GM12872 (cell line): ENCODE data around the gene DBX1.

Source experiments
- TF ChIP-seq, protein P1 (sequence below): IDR thresholded peaks from 3 replicates; pipeline ENCODE4 v1.5.1; 2011; ENCODE audit warnings: low read depth, mild to moderate bottlenecking, low read length, moderate library complexity; ENCODE audit not compliant: insufficient read depth

DBX1 gene

GRCh38 chr11:20125927-20126326 is 34.3 kb downstream of the DBX1 start:
- TF ChIP-seq, protein P1, sequence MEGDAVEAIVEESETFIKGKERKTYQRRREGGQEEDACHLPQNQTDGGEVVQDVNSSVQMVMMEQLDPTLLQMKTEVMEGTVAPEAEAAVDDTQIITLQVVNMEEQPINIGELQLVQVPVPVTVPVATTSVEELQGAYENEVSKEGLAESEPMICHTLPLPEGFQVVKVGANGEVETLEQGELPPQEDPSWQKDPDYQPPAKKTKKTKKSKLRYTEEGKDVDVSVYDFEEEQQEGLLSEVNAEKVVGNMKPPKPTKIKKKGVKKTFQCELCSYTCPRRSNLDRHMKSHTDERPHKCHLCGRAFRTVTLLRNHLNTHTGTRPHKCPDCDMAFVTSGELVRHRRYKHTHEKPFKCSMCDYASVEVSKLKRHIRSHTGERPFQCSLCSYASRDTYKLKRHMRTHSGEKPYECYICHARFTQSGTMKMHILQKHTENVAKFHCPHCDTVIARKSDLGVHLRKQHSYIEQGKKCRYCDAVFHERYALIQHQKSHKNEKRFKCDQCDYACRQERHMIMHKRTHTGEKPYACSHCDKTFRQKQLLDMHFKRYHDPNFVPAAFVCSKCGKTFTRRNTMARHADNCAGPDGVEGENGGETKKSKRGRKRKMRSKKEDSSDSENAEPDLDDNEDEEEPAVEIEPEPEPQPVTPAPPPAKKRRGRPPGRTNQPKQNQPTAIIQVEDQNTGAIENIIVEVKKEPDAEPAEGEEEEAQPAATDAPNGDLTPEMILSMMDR: no peak

GRCh38 chr11:20122131-20122530 is 38.1 kb downstream of the DBX1 start:
- TF ChIP-seq, protein P1: no peak

DNA sequence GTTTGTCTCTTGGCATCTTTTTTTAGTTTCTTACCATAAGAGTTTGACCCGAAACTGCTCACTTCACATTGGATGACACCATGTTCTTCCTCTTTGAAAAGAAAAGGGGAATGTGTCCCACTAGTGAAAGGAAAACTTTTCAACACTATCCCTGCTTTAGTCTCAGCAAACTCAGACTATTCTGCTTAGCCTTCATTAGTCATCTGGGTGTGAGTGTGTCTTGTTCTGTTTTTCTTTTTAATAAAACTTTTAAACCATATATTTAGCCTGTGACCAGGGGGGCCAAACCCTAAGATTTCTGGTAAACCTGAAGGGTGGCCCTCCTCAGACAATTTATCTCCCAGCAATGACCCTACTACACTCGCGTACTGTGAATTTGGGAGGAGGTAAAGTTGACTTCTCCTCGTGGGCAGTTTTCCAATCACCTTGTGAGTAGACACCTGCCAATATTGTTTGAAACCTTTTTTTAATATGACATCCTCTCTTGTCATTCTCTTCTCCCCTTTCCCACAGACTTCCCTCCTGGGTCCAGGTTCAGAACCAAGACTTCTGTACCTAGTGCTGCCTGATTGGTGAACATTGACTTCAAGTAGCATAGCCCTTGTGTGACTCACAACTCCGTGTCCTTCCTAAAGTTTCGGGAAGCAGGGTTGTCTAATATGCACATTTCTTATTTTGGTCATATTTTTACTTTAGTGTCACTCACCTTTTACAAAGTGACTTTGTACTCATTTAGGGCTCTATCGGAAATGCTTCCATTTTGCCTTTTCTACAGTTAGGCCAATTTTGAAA is 39.9 kb downstream of the DBX1 start:
- TF ChIP-seq, protein P1: no peak

- TF ChIP-seq, protein P1: no peak
Measured at GRCh38 chr11:20119315-20119714, 41.0 kb downstream of the DBX1 start.

GRCh38 chr11:20118209-20118608 is 42.1 kb downstream of the DBX1 start:
- TF ChIP-seq, protein P1: no peak

DNA sequence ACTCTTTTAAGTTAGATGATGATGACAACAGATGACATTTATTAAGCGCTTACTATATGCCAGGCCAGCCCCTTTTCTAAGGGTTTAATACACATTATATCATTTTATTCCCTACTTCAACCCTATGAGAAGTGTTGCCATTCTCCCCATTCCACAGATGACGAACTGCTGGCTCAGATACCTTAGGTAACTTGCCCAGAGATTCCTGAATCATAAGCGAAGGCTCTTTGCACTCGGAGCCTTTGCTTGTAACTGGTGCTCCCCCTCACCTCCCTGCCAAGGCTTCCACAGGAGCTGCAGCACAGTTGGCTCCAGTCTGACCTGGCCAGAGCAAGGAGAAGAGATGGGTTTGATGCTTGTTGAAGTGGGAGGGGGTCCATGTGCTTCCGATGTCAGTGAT is 43.0 kb downstream of the DBX1 start:
- TF ChIP-seq, protein P1: no peak

DNA sequence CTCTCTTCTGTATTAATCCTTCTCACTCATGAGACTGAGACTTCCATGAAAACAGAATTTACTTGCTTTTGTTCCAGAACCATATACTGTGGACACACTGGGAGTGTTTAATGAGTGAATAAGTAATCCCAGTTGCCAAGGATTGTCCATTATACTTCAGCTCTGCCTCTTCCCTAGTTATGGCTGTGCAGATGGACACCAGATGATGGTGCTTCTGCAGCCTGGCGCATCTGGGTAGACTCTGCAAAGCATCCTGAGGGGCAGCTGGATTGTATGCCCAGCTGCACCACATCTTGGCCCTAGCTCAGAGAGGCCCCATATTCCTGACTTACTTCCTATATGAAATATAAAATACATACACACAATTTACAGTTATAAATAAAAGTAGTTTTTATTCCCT is 43.5 kb downstream of the DBX1 start:
- TF ChIP-seq, protein P1: no peak

GRCh38 chr11:20114588-20114987 is 45.7 kb downstream of the DBX1 start:
- TF ChIP-seq, protein P1: no peak
